ENCODE measurements around the gene KCNJ15.

Gene KCNJ15

GRCh38 chr21:38355992-38356781, 99.4 kb downstream of the KCNJ15 start:
- DNase-seq (ENCODE audit: low read depth) = peak; percentile 32

Data from GM04504 (cell line).